HepG2 (cell line): ENCODE data around the gene ZBTB46. TPM values are rescaled to one million over a fixed set of nuclear protein-coding genes. Genes with fewer than 3 reads are reported as not detected.

Source experiments
- ETV5 ChIP-seq: IDR thresholded peaks from 2 replicates; pipeline ENCODE4 v1.6.1; 2018; ENCODE audit warnings: missing biosample characterization, missing genetic modification reagents, inconsistent platforms, borderline replicate concordance
- HDAC6 ChIP-seq: fragments of 200-600 bp; sonication (generic); IDR thresholded peaks from 2 replicates; pipeline ENCODE4 v1.7.0; 2017; ENCODE audit warnings: mild to moderate bottlenecking, antibody characterized with exemption, low read length, low read depth
- IRF2 ChIP-seq: IDR thresholded peaks from 2 replicates; pipeline ENCODE4 v1.6.1; 2018; ENCODE audit warnings: missing genetic modification reagents, missing compliant biosample characterization
- KDM2A ChIP-seq: sonication (generic); formaldehyde crosslinking; IDR thresholded peaks from 2 replicates; pipeline ENCODE4 v1.4.0; 2020; ENCODE audit warnings: low read depth, missing genetic modification reagents, borderline replicate concordance
- PAF1 ChIP-seq: IDR thresholded peaks from 2 replicates; pipeline ENCODE4 v1.6.1; 2016; ENCODE audit warnings: missing genetic modification reagents, missing compliant biosample characterization
- PLRG1 ChIP-seq: fragments of 450-650 bp; conservative IDR thresholded peaks from 2 replicates; pipeline ENCODE4 v1.6.1; 2016
- SAP130 ChIP-seq: IDR thresholded peaks from 2 replicates; pipeline ENCODE4 v1.6.1; 2016; ENCODE audit warnings: low read depth
- TEAD2 ChIP-seq: sonication (generic); formaldehyde crosslinking; IDR thresholded peaks from 2 replicates; pipeline ENCODE4 v1.9.0; 2021; ENCODE audit warnings: missing genetic modification reagents
- YEATS2 ChIP-seq: sonication (generic); formaldehyde crosslinking; IDR thresholded peaks from 2 replicates; pipeline ENCODE4 v1.4.0; 2020; ENCODE audit warnings: missing genetic modification reagents, borderline replicate concordance
- ZBTB7A ChIP-seq: sonication (generic); formaldehyde crosslinking; IDR thresholded peaks from 2 replicates; pipeline ENCODE4 v1.8.0; 2022; ENCODE audit warnings: mild to moderate bottlenecking, missing genetic modification reagents
- ZFP36 ChIP-seq: fragments of 150-350 bp; IDR thresholded peaks from 2 replicates; pipeline ENCODE4 v1.6.1; 2018; ENCODE audit warnings: borderline replicate concordance, low read length, low read depth; ENCODE audit not compliant: partially characterized antibody
- ZFP82 ChIP-seq: sonication (generic); formaldehyde crosslinking; IDR thresholded peaks from 2 replicates; pipeline ENCODE4 v1.5.1; 2020; ENCODE audit warnings: mild to moderate bottlenecking, missing genetic modification reagents, borderline replicate concordance
- ZMYM2 ChIP-seq: sonication (generic); formaldehyde crosslinking; IDR thresholded peaks from 2 replicates; pipeline ENCODE4 v1.8.0; 2022; ENCODE audit warnings: mild to moderate bottlenecking, missing genetic modification reagents
- ZNF207 ChIP-seq: fragments of 450-650 bp; IDR thresholded peaks from 2 replicates; pipeline ENCODE4 v1.6.1; 2016; ENCODE audit warnings: antibody characterized with exemption, borderline replicate concordance
- ZNF432 ChIP-seq: sonication (generic); formaldehyde crosslinking; IDR thresholded peaks from 2 replicates; pipeline ENCODE4 v1.5.0; 2020; ENCODE audit warnings: missing genetic modification reagents, mild to moderate bottlenecking, borderline replicate concordance
- ZNF563 ChIP-seq: sonication (generic); formaldehyde crosslinking; IDR thresholded peaks from 2 replicates; pipeline ENCODE4 v1.8.0; 2022; ENCODE audit warnings: mild to moderate bottlenecking, moderate library complexity, missing genetic modification reagents
- ZNF614 ChIP-seq: IDR thresholded peaks from 2 replicates; pipeline ENCODE4 v1.6.1; 2018; ENCODE audit warnings: missing biosample characterization, missing genetic modification reagents, inconsistent platforms, borderline replicate concordance
- ZNF703 ChIP-seq: sonication (generic); formaldehyde crosslinking; IDR thresholded peaks from 2 replicates; pipeline ENCODE4 v1.5.1; 2020; ENCODE audit warnings: missing genetic modification reagents, mild to moderate bottlenecking, moderate library complexity, borderline replicate concordance
- ZNF709 ChIP-seq: sonication (generic); formaldehyde crosslinking; IDR thresholded peaks from 2 replicates; pipeline ENCODE4 v1.5.0; 2020; ENCODE audit warnings: mild to moderate bottlenecking, missing genetic modification reagents
- polyA plus RNA-seq, 8 experiments: library from polyadenylated mRNA; depleted of rRNA in 3 of 8; stranded (reverse) in 7 of 8; unstranded in 1 of 8; fragments of >200 nt; fragmentation: Illumina TruSeq in 4 of 8; extraction: Trizol in 4 of 8; gene quantifications; 2 replicates each; pipeline versions ENCODE4 v1.2.1 to v1.2.3, GENCODE V29; 2011 to 2016; ENCODE audit warnings: low read depth in 4 of 8, missing spikeins in 1 of 8, mixed read lengths in 1 of 8; ENCODE audit not compliant: insufficient read depth in 1 of 8
- total RNA-seq, 5 experiments: library from RNA; depleted of rRNA; stranded (reverse); fragments of >200 nt; fragmentation: Illumina TruSeq; extraction: Trizol; gene quantifications; 2 replicates each; pipeline ENCODE4 v1.2.3, GENCODE V29; 2016; ENCODE audit warnings: low read depth in 1 of 5
- TF ChIP-seq, protein P1 (sequence below): sonication (generic); formaldehyde crosslinking; IDR thresholded peaks from 2 replicates; pipeline ENCODE4 v1.8.0; 2022; ENCODE audit warnings: mild to moderate bottlenecking, missing genetic modification reagents, moderate library complexity
- TF ChIP-seq, protein P2 (sequence below): sonication (generic); formaldehyde crosslinking; IDR thresholded peaks from 2 replicates; pipeline ENCODE4 v1.4.0; 2020; ENCODE audit warnings: mild to moderate bottlenecking, missing genetic modification reagents
- TF ChIP-seq, protein P3 (sequence below): sonication (generic); formaldehyde crosslinking; IDR thresholded peaks from 2 replicates; pipeline ENCODE4 v1.5.0; 2020; ENCODE audit warnings: missing genetic modification reagents

The ZBTB46 gene
- total and polyA plus RNA-seq, 2 of the 13 experiments (the other 11 are each of a cell fraction or from before 2014, with no cell fraction given), result 1.6 to 13.5 TPM

DNA sequence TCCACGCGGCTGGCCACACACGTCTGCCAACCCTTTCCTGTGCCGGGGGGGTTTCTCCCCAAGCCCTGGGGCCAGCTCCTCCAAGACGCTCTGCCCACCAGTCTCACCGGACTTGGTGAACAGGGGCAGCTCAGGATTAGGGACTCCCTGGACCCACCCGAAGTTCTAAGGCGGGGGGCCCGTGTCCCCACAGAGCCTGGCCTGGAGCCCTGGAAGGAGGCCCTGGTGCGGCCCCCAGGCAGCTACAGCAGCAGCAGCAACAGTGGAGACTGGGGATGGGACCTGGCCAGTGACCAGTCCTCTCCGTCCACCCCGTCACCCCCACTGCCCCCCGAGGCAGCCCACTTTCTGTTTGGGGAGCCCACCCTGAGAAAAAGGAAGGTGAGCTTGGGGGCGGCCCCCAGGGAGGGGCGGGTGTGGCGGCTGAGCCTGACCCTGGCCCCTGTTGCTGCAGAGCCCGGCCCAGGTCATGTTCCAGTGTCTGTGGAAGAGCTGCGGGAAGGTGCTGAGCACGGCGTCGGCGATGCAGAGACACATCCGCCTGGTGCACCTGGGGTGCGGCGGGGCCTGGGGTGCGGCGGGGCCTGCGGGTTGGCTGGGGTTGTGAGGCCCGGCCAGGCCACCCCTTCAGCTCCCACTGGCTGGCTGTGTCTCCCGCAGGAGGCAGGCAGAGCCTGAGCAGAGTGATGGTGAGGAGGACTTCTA, 89.2 kb downstream of the ZBTB46 start (continued):
- TF ChIP-seq ZFP36 (no peak), ZNF563 (CRISPR knock-in tag) (peak; percentile 16; the same call in 1 of the 2 replicates), ZBTB7A (CRISPR knock-in tag) (no peak), PLRG1 (no peak), HDAC6 (no peak), TEAD2 (no peak), ZNF432 (CRISPR knock-in tag) (no peak), ZNF614 (CRISPR knock-in tag) (no peak), IRF2 (CRISPR knock-in tag) (no peak), PAF1 (0 out of 2 replicates have a peak, but pooled peaks have one; percentile 9), ZNF703 (CRISPR knock-in tag) (no peak), ZNF207 (no peak), ZFP82 (CRISPR knock-in tag) (no peak), SAP130 (CRISPR knock-in tag) (no peak), YEATS2 (no peak), ZNF709 (CRISPR knock-in tag) (no peak), ZMYM2 (CRISPR knock-in tag) (no peak), KDM2A (CRISPR knock-in tag) (no peak), ETV5 (CRISPR knock-in tag) (no peak)
- TF ChIP-seq, protein P1, sequence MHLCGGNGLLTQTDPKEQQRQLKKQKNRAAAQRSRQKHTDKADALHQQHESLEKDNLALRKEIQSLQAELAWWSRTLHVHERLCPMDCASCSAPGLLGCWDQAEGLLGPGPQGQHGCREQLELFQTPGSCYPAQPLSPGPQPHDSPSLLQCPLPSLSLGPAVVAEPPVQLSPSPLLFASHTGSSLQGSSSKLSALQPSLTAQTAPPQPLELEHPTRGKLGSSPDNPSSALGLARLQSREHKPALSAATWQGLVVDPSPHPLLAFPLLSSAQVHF (CRISPR knock-in tag), result no peak
- TF ChIP-seq, protein P2, sequence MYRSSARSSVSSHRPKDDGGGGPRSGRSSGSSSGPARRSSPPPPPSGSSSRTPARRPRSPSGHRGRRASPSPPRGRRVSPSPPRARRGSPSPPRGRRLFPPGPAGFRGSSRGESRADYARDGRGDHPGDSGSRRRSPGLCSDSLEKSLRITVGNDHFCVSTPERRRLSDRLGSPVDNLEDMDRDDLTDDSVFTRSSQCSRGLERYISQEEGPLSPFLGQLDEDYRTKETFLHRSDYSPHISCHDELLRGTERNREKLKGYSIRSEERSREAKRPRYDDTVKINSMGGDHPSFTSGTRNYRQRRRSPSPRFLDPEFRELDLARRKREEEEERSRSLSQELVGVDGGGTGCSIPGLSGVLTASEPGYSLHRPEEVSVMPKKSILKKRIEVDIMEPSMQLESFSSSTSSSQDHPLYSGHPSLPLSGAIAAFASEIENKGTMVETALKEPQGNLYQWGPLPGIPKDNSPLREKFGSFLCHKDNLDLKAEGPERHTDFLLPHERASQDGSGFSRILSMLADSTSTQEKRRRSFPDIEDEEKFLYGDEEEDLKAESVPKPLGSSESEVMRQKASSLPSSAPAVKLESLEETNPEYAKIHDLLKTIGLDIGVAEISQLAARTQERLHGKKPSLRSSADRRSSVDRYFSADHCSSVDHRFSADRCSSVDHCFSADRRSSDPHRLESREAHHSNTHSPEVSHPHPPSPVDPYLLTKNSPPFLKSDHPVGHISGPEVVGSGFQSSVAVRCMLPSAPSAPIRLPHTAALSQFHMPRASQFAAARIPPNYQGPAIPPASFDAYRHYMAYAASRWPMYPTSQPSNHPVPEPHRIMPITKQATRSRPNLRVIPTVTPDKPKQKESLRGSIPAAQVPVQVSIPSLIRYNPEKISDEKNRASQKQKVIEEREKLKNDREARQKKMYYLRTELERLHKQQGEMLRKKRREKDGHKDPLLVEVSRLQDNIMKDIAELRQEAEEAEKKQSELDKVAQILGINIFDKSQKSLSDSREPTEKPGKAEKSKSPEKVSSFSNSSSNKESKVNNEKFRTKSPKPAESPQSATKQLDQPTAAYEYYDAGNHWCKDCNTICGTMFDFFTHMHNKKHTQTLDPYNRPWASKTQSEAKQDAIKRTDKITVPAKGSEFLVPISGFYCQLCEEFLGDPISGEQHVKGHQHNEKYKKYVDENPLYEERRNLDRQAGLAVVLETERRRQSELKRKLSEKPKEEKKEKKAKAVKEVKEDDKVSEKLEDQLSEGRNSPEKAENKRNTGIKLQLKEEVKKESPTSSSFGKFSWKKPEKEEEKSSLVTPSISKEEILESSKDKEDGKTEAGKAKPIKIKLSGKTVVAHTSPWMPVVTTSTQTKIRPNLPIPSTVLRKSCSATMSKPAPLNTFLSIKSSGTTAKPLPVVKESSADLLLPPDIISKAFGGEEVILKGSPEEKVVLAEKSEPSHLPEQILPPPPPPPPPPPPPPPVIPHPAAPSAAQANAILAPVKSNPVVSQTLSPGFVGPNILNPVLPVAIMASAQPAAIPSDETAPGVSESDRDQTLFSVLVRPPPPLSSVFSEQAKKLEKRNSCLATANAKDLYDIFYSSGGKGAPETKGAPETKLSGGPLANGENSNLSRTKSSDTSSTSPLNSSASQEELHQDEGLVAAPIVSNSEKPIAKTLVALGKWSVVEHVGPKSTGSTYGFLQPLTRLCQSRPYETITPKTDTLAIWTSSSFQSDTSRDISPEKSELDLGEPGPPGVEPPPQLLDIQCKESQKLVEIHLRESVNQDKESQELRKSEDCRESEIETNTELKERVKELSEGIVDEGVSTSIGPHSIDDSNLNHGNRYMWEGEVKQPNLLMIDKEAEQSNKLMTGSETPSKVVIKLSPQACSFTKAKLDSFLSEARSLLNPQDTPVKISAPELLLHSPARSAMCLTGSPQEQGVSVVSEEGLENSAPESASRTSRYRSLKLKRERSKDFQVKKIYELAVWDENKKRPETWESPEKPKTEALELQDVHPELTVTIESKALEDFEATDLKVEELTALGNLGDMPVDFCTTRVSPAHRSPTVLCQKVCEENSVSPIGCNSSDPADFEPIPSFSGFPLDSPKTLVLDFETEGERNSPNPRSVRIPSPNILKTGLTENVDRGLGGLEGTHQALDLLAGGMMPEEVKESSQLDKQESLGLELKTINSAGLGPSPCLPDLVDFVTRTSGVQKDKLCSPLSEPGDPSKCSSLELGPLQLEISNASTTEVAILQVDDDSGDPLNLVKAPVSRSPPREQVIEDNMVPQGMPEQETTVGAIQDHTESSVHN, result no peak
- TF ChIP-seq, protein P3, sequence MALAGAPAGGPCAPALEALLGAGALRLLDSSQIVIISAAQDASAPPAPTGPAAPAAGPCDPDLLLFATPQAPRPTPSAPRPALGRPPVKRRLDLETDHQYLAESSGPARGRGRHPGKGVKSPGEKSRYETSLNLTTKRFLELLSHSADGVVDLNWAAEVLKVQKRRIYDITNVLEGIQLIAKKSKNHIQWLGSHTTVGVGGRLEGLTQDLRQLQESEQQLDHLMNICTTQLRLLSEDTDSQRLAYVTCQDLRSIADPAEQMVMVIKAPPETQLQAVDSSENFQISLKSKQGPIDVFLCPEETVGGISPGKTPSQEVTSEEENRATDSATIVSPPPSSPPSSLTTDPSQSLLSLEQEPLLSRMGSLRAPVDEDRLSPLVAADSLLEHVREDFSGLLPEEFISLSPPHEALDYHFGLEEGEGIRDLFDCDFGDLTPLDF (CRISPR knock-in tag), result no peak
